Caco-2 (cell line): ENCODE data around the gene UXS1. TPM values are rescaled to one million over a fixed set of nuclear protein-coding genes. Genes with fewer than 3 reads are reported as not detected.

Source experiments
- BruUV-seq: library from RNA; stranded (reverse); fragments of 400-500 nt; replicated peaks from 2 replicates; lab custom pipeline; 2021; lab: Mats Ljungman, UMichigan
- CTCF ChIA-PET: fragments of 300-600 bp; sonication (Branson Sonifier 250); formaldehyde crosslinking; loops from one replicate; lab custom pipeline; 2022; ENCODE audit warnings: antibody characterized with exemption; lab: Charles Lee
- POLR2A ChIA-PET: fragments of 300-600 bp; sonication (Branson Sonifier 250); formaldehyde crosslinking; loops from one replicate; lab custom pipeline; 2022; ENCODE audit warnings: antibody characterized with exemption; lab: Charles Lee
- DNase-seq, 2 experiments: peaks; one replicate each; pipeline versions ENCODE4 v3.0.0 to v3.0.0-alpha.2; 2020 to 2022
- H3K27me3 ChIP-seq: replicated peaks from 2 replicates; pipeline ENCODE4 v1.6.0; 2011; ENCODE audit warnings: low read length; ENCODE audit not compliant: control insufficient read depth, insufficient read depth
- H3K36me3 ChIP-seq: 2 replicates; pipeline ENCODE4 v1.5.1; 2011; ENCODE audit warnings: low read length; ENCODE audit not compliant: control insufficient read depth, insufficient read depth
- H3K4me1 ChIP-seq: fragments of 250-450 bp; sonication (Bioruptor Pico); 2 replicates; pipeline ENCODE4 v1.5.1; 2020; ENCODE audit warnings: mild to moderate bottlenecking
- H3K4me3 ChIP-seq: 2 replicates; pipeline ENCODE4 v1.5.1; 2011; ENCODE audit warnings: low read depth, mild to moderate bottlenecking, control low read depth, low read length
- H3K9me3 ChIP-seq: fragments of 250-450 bp; sonication (Bioruptor Pico); 2 replicates; pipeline ENCODE4 v1.5.1; 2020; ENCODE audit warnings: mild to moderate bottlenecking, moderate library complexity
- H3K27ac Mint-ChIP-seq: one replicate; pipeline ENCODE4 v1.8.0; 2022; ENCODE audit warnings: mixed read lengths; ENCODE audit not compliant: unreplicated experiment
- H3K27me3 Mint-ChIP-seq: one replicate; pipeline ENCODE4 v1.8.0; 2022; ENCODE audit warnings: mixed read lengths; ENCODE audit not compliant: insufficient read depth, unreplicated experiment
- H3K36me3 Mint-ChIP-seq: one replicate; pipeline ENCODE4 v1.8.0; 2022; ENCODE audit warnings: mild to moderate bottlenecking, mixed read lengths; ENCODE audit not compliant: insufficient read depth, unreplicated experiment
- H3K4me1 Mint-ChIP-seq: one replicate; pipeline ENCODE4 v1.8.0; 2022; ENCODE audit warnings: low read depth, mixed read lengths; ENCODE audit not compliant: unreplicated experiment
- H3K4me3 Mint-ChIP-seq: one replicate; pipeline ENCODE4 v1.8.0; 2022; ENCODE audit warnings: mild to moderate bottlenecking, moderate library complexity, mixed read lengths; ENCODE audit not compliant: unreplicated experiment
- H3K9me3 Mint-ChIP-seq: one replicate; pipeline ENCODE4 v1.8.0; 2022; ENCODE audit warnings: mixed read lengths; ENCODE audit not compliant: unreplicated experiment
- intact Hi-C: fragments of 100-400 bp; cut with micrococcal nuclease; formaldehyde crosslinking; loops from one replicate; pipeline ENCODE4 v1.10.0; 2022; ENCODE audit not compliant: unreplicated experiment
- total RNA-seq: library from RNA; stranded (reverse); gene quantifications from 2 replicates; pipeline ENCODE4 v1.2.3, GENCODE V29; 2022
- TF ChIP-seq, protein P1 (sequence below), 2 experiments: fragments of 200-600 bp in 1 of 2; IDR thresholded peaks; 1 replicate in 1 of 2; 2 replicates in 1 of 2; pipeline versions ENCODE4 v1.5.1 to v1.8.0; 2011 to 2022; ENCODE audit warnings: antibody characterized with exemption in 1 of 2, control low read depth in 1 of 2, inconsistent platforms in 1 of 2, low read depth in 1 of 2, low read length in 1 of 2, mild to moderate bottlenecking in 1 of 2, moderate library complexity in 1 of 2; ENCODE audit not compliant: insufficient read depth in 1 of 2, severe bottlenecking in 1 of 2, unreplicated experiment in 1 of 2

UXS1 gene
- total RNA-seq, 1 experiment from 2014 or later: 72.7 TPM

GRCh38 chr2:106073678-106074406 is 120.3 kb downstream of the UXS1 start:
- no peaks in the 10 kb centered on the region for H3K9me3 Mint-ChIP-seq
- H3K4me3 Mint-ChIP-seq: no peak overlapping the region
- intact Hi-C loops: no loop called here
- no peak for DNase-seq
- CTCF ChIA-PET: no interaction called here
- no peak overlapping the region for H3K27ac Mint-ChIP-seq
- Histone ChIP-seq H3K9me3 (no peaks in the 10 kb centered on the region), H3K4me3 (no peak overlapping the region), H3K27me3 (no peaks in the 10 kb centered on the region), H3K36me3 (no peaks in the 10 kb centered on the region), H3K4me1 (no peaks in the 10 kb centered on the region)
- H3K27me3 Mint-ChIP-seq: no peaks in the 10 kb centered on the region
- H3K36me3 Mint-ChIP-seq: no peaks in the 10 kb centered on the region
- H3K4me1 Mint-ChIP-seq: no peaks in the 10 kb centered on the region
- TF ChIP-seq, protein P1, sequence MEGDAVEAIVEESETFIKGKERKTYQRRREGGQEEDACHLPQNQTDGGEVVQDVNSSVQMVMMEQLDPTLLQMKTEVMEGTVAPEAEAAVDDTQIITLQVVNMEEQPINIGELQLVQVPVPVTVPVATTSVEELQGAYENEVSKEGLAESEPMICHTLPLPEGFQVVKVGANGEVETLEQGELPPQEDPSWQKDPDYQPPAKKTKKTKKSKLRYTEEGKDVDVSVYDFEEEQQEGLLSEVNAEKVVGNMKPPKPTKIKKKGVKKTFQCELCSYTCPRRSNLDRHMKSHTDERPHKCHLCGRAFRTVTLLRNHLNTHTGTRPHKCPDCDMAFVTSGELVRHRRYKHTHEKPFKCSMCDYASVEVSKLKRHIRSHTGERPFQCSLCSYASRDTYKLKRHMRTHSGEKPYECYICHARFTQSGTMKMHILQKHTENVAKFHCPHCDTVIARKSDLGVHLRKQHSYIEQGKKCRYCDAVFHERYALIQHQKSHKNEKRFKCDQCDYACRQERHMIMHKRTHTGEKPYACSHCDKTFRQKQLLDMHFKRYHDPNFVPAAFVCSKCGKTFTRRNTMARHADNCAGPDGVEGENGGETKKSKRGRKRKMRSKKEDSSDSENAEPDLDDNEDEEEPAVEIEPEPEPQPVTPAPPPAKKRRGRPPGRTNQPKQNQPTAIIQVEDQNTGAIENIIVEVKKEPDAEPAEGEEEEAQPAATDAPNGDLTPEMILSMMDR (IDR thresholded peaks at IDR 0.05; ENCODE audit: insufficient read depth in 1 of 2, low read depth in 1 of 2, low read length in 1 of 2, severe bottlenecking in 1 of 2, unreplicated experiment in 1 of 2): no peak
- BruUV-seq: no TSS peak
- POLR2A ChIA-PET: no interaction called here

DNA sequence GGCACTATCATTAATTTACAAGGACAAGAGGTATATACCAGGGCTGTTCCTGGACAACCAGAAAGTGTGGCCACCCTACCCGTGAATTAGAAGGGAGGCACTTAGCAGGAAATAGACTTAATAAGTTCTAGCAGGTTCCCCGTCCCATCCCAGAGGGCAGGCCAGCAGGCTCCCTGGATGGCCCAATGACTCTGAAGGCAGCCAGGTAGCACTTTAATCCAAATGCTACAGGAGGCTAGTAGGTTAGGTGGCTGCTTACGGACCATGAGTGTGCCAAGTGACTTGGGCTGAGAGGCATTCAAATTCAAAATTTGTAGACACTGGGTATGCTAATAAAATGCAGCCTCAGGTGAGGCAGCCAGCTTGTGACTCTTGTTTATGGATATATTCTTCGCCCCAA is 123.9 kb downstream of the UXS1 start:
- TF ChIP-seq, protein P1 (IDR thresholded peaks at IDR 0.05; ENCODE audit: insufficient read depth in 1 of 2, low read depth in 1 of 2, low read length in 1 of 2, severe bottlenecking in 1 of 2, unreplicated experiment in 1 of 2): no peak
- no peak overlapping the region for H3K4me3 ChIP-seq
- intact Hi-C loops: no loop called here
- H3K4me1 ChIP-seq: no peaks in the 10 kb centered on the region
- DNase-seq: no peak
- no peaks in the 10 kb centered on the region for H3K27me3 ChIP-seq
- POLR2A ChIA-PET: no interaction called here
- no peak overlapping the region for H3K27ac Mint-ChIP-seq
- no peaks in the 10 kb centered on the region for H3K36me3 ChIP-seq
- no peaks in the 10 kb centered on the region for H3K4me1 Mint-ChIP-seq
- CTCF ChIA-PET: no interaction called here
- no peaks in the 10 kb centered on the region for H3K9me3 Mint-ChIP-seq
- BruUV-seq: no TSS peak
- peaks cover 4% of the 10 kb centered on the region for H3K27me3 Mint-ChIP-seq
- no peaks in the 10 kb centered on the region for H3K36me3 Mint-ChIP-seq
- H3K4me3 Mint-ChIP-seq: no peak overlapping the region
- no peaks in the 10 kb centered on the region for H3K9me3 ChIP-seq

DNA sequence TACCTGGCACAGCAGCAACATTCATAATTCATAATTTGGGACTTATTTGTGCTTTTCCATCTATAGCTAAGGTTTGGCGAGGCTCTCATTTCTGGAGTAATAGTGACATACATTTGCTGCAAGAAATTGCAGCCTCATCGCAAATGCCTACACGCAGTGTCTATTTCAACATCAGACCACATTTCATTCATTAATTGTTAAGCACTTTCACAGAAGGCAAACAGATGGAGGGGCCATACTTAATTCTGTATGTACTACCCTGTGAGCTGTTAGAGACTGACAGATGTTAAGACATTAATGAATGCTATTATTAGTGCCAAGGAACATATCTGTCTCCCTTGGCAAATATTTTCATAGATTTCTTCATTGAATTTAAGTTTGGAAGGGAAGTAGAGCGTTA is 125.7 kb downstream of the UXS1 start:
- POLR2A ChIA-PET: no interaction called here
- DNase-seq: no peak
- Mint-ChIP-seq H3K27ac (no peak overlapping the region), H3K36me3 (no peaks in the 10 kb centered on the region), H3K9me3 (no peaks in the 10 kb centered on the region), H3K27me3 (peaks cover 4% of the 10 kb centered on the region), H3K4me3 (no peak overlapping the region), H3K4me1 (no peaks in the 10 kb centered on the region)
- Histone ChIP-seq H3K9me3 (no peaks in the 10 kb centered on the region), H3K4me1 (no peaks in the 10 kb centered on the region), H3K4me3 (no peak overlapping the region), H3K27me3 (no peaks in the 10 kb centered on the region), H3K36me3 (no peaks in the 10 kb centered on the region)
- TF ChIP-seq, protein P1 (IDR thresholded peaks at IDR 0.05; ENCODE audit: insufficient read depth in 1 of 2, low read depth in 1 of 2, low read length in 1 of 2, severe bottlenecking in 1 of 2, unreplicated experiment in 1 of 2): no peak
- CTCF ChIA-PET: no interaction called here
- intact Hi-C loops: no loop called here
- no TSS peak for BruUV-seq
